CD8-positive, alpha-beta memory T cell (primary cell): ENCODE data around the gene ADGRV1. TPM values are rescaled to one million over a fixed set of nuclear protein-coding genes. Genes with fewer than 3 reads are reported as not detected.

Experiments used
- CTCF ChIA-PET: fragments of 350-600 bp; sonication (Branson Sonifier 250); formaldehyde crosslinking; loops from one replicate; lab custom pipeline; 2021; ENCODE audit warnings: antibody characterized with exemption; lab: Charles Lee
- POLR2A ChIA-PET: fragments of 350-600 bp; sonication (Branson Sonifier 250); formaldehyde crosslinking; loops from one replicate; lab custom pipeline; 2021; ENCODE audit warnings: antibody characterized with exemption; lab: Charles Lee
- DNase-seq, 5 donors: peaks; one replicate each; pipeline versions ENCODE4 v3.0.0 to v3.0.0-alpha.2; 2020 to 2022; ENCODE audit warnings: mixed read lengths in 1 of 5
- H3K27ac ChIP-seq: one replicate; pipeline ENCODE4 v1.7.0; 2013; ENCODE audit warnings: low read depth, mild to moderate bottlenecking, low read length, moderate library complexity
- H3K27me3 ChIP-seq: 2 replicates; pipeline ENCODE4 v1.7.0; 2013; ENCODE audit warnings: low read length, mild to moderate bottlenecking; ENCODE audit not compliant: insufficient read depth, poor library complexity, severe bottlenecking
- H3K36me3 ChIP-seq: 2 replicates; pipeline ENCODE4 v1.7.0; 2013; ENCODE audit warnings: mild to moderate bottlenecking, low read length, moderate library complexity; ENCODE audit not compliant: insufficient read depth
- H3K4me1 ChIP-seq: 2 replicates; pipeline ENCODE4 v1.7.0; 2013; ENCODE audit warnings: mild to moderate bottlenecking, low read length, moderate library complexity; ENCODE audit not compliant: insufficient read depth
- H3K4me3 ChIP-seq: 2 replicates; pipeline ENCODE4 v1.7.0; 2013; ENCODE audit warnings: mild to moderate bottlenecking, low read length
- H3K9me3 ChIP-seq: 2 replicates; pipeline ENCODE4 v1.7.0; 2013; ENCODE audit warnings: mild to moderate bottlenecking, low read length
- H3K27ac Mint-ChIP-seq, 8 donors: one replicate each; pipeline ENCODE4 v1.8.0; 2020 to 2021; ENCODE audit warnings: mixed read lengths in 8 of 8, mild to moderate bottlenecking in 6 of 8, inconsistent platforms in 3 of 8, moderate library complexity in 3 of 8
- H3K27me3 Mint-ChIP-seq, 2 donors: one replicate each; pipeline ENCODE4 v1.8.0; 2020 to 2021; ENCODE audit warnings: mixed read lengths in 2 of 2, mild to moderate bottlenecking in 1 of 2, moderate library complexity in 1 of 2
- H3K36me3 Mint-ChIP-seq, 3 donors: one replicate each; pipeline ENCODE4 v1.8.0; 2020 to 2021; ENCODE audit warnings: mixed read lengths in 3 of 3, inconsistent platforms in 1 of 3, mild to moderate bottlenecking in 1 of 3
- H3K4me1 Mint-ChIP-seq, 3 donors: one replicate each; pipeline ENCODE4 v1.8.0; 2020 to 2021; ENCODE audit warnings: mixed read lengths in 3 of 3, inconsistent platforms in 1 of 3, mild to moderate bottlenecking in 1 of 3
- H3K4me3 Mint-ChIP-seq, 7 donors: one replicate each; pipeline ENCODE4 v1.8.0; 2020 to 2021; ENCODE audit warnings: mixed read lengths in 7 of 7, mild to moderate bottlenecking in 6 of 7, moderate library complexity in 4 of 7, inconsistent platforms in 2 of 7
- H3K9me3 Mint-ChIP-seq, 5 donors: one replicate each; pipeline ENCODE4 v1.8.0; 2020 to 2022; ENCODE audit warnings: mixed read lengths in 5 of 5, mild to moderate bottlenecking in 3 of 5, moderate library complexity in 2 of 5, inconsistent platforms in 1 of 5
- polyA plus RNA-seq: library from polyadenylated mRNA; unstranded; fragments of 300-500 nt; fragmentation: Illumina TruSeq; gene quantifications from one replicate; pipeline ENCODE4 v1.2.3, GENCODE V29; 2021
- total RNA-seq, 2 experiments: library from RNA; stranded (reverse); gene quantifications; one replicate each; pipeline ENCODE4 v1.2.3, GENCODE V29; 2021

Gene ADGRV1
- total and polyA plus RNA-seq, 3 experiments from 2014 or later, result 0.33 to 0.44 TPM; not detected in 1

DNA sequence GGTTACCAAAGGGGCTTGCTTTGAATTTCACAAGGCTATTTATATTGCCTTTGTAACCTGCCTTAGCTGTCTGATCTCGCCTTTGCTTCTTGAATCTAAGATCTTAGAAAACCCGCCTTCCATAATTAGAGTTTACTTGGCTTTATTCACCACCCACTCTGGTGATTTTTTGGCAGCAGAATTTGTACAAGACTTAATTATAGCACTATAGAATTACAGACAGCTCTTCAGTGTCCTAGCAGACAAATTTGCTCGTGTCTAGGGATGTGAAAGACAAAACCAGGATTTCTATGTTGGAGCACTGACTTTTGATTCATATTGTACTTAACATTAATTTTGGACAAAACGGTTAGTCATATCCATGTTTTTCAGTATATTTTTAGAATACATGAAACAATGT is 306.6 kb downstream of the ADGRV1 start:
- no peak overlapping the region for H3K27ac Mint-ChIP-seq
- no peaks in the 10 kb centered on the region for H3K9me3 Mint-ChIP-seq
- H3K4me3 Mint-ChIP-seq, result no peak overlapping the region
- peaks cover 6 to 15% of the 10 kb centered on the region in 2 donors for H3K27me3 Mint-ChIP-seq
- H3K36me3 Mint-ChIP-seq, result no peaks in the 10 kb centered on the region
- H3K27ac ChIP-seq, result no peak overlapping the region
- DNase-seq, result no peak
- no peaks in the 10 kb centered on the region for H3K9me3 ChIP-seq
- no peak overlapping the region for H3K4me3 ChIP-seq
- peaks cover 0 to 3% (median 2%) of the 10 kb centered on the region in 3 donors for H3K4me1 Mint-ChIP-seq
- no peaks in the 10 kb centered on the region for H3K4me1 ChIP-seq
- ChIA-PET POLR2A (no interaction called here), CTCF (interaction anchor here (1.3 to 4.0 kb wide), 2 partner anchors 10 to 555 kb away, joined by 3 to 28 read pairs; no protein-coding TSS in a partner anchor)
- no peaks in the 10 kb centered on the region for H3K36me3 ChIP-seq
- H3K27me3 ChIP-seq, result no peaks in the 10 kb centered on the region

DNA sequence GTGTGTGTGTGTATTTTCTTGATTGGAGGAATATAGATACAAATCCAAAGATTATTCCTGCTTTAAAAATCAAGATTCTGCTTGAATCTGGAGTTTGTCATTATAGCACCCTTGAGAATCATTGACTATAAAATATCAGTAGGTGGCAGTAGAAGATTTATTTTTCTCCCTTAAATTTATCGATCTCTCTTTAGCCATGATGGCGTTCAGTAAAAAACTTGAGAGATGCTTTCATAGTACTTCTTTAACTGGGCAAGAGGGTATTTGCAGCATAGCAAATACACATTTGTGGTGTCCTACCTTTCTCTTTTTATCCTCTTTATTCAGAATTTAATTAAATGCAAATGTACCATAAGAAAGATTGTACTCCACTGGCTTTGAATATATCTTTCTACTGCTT is 307.7 kb downstream of the ADGRV1 start:
- ChIA-PET CTCF (interaction anchor here (0.8 to 4.0 kb wide), 5 partner anchors 10 to 554 kb away, joined by 3 to 28 read pairs (median 3); no protein-coding TSS in a partner anchor), POLR2A (no interaction called here)
- Mint-ChIP-seq H3K36me3 (no peaks in the 10 kb centered on the region), H3K27me3 (peaks cover 8 to 17% of the 10 kb centered on the region in 2 donors), H3K9me3 (no peaks in the 10 kb centered on the region), H3K4me3 (no peak overlapping the region), H3K4me1 (peaks cover 0 to 3% (median 2%) of the 10 kb centered on the region in 3 donors), H3K27ac (no peak overlapping the region)
- Histone ChIP-seq H3K27me3 (no peaks in the 10 kb centered on the region), H3K9me3 (no peaks in the 10 kb centered on the region), H3K4me1 (no peaks in the 10 kb centered on the region), H3K4me3 (no peak overlapping the region), H3K27ac (no peak overlapping the region), H3K36me3 (no peaks in the 10 kb centered on the region)
- peak in 2 of 5 donors; percentile 14 to 35 for DNase-seq

DNA sequence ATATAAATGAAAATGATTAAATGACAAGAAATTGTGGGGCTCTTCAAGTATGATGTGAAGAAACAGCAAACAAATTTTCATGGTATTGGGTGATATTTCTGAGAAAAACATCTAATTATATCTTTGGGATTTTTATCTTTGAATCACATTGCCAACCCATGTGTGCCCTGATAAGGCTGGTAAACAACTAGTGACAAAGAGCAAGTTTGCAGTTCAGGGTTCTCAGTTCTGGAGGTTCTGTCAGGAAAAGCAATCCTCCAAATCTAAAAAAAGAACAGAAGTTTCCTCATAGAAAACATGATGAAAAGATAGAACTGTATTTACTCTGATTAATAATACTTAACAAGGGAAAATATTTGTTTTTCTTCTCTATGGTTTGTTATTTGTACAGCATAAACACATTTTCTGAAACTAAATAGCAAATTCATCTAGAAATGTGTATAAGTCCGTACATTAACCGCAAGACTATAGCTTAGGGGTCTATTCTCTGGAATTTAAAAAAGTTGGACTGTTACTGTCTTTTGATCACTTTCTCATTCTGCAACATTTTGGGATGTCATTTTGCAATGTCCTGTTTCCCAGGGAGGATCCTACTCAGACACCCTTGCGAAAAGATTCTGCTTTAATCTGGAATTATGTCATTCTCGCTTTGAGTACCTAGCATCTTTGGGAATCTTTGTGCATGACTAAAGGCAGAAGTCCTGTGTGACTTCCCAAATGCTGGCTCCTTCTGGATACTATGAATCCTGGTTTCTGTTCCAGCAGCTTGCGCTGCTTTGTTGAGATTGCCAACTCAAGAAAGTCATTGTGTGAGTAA is 308.5 kb downstream of the ADGRV1 start:
- ChIA-PET CTCF (interaction anchor here (0.8 to 4.0 kb wide), 3 partner anchors 11 to 553 kb away, joined by 3 to 28 read pairs (median 3); no protein-coding TSS in a partner anchor), POLR2A (no interaction called here)

DNA sequence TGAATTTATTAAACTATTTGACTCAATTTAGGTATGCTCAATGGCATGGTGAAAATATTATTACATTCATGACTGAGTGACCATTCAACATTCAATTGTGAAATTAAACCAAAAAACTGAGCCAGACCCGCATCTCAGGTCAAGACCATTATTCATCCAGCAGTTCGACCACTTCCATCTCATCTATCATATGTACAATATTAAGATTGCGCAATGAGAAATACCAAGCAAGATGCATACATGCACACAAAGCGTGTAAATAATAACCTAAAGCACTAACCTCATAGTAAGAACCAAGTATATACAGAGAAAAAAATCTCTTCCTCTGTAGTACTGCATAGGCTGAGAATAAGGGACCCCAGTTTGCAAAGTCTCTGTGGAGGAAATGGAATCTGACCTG is 310.2 kb downstream of the ADGRV1 start:
- Mint-ChIP-seq H3K4me3 (no peak overlapping the region), H3K4me1 (peaks cover 2 to 14% (median 10%) of the 10 kb centered on the region in 3 donors), H3K27me3 (peaks cover 5 to 19% of the 10 kb centered on the region in 2 donors), H3K27ac (no peak overlapping the region), H3K36me3 (no peaks in the 10 kb centered on the region), H3K9me3 (no peaks in the 10 kb centered on the region)
- H3K4me1 ChIP-seq, result peaks cover 10% of the 10 kb centered on the region
- no peaks in the 10 kb centered on the region for H3K9me3 ChIP-seq
- ChIA-PET CTCF (no interaction called here), POLR2A (no interaction called here)
- H3K27ac ChIP-seq, result no peak overlapping the region
- H3K27me3 ChIP-seq, result no peaks in the 10 kb centered on the region
- no peak overlapping the region for H3K4me3 ChIP-seq
- DNase-seq, result no peak
- H3K36me3 ChIP-seq, result no peaks in the 10 kb centered on the region

More for the DNA sequence above, 308.5 kb downstream of the ADGRV1 start:
- Mint-ChIP-seq H3K27ac (no peak overlapping the region), H3K4me3 (no peak overlapping the region), H3K9me3 (no peaks in the 10 kb centered on the region), H3K36me3 (no peaks in the 10 kb centered on the region), H3K4me1 (peaks cover 0 to 3% (median 2%) of the 10 kb centered on the region in 3 donors), H3K27me3 (peaks cover 8 to 17% of the 10 kb centered on the region in 2 donors)
- Histone ChIP-seq H3K4me3 (no peak overlapping the region), H3K9me3 (no peaks in the 10 kb centered on the region), H3K36me3 (no peaks in the 10 kb centered on the region), H3K27ac (no peak overlapping the region), H3K4me1 (no peaks in the 10 kb centered on the region), H3K27me3 (no peaks in the 10 kb centered on the region)
- DNase-seq, result no peak

DNA sequence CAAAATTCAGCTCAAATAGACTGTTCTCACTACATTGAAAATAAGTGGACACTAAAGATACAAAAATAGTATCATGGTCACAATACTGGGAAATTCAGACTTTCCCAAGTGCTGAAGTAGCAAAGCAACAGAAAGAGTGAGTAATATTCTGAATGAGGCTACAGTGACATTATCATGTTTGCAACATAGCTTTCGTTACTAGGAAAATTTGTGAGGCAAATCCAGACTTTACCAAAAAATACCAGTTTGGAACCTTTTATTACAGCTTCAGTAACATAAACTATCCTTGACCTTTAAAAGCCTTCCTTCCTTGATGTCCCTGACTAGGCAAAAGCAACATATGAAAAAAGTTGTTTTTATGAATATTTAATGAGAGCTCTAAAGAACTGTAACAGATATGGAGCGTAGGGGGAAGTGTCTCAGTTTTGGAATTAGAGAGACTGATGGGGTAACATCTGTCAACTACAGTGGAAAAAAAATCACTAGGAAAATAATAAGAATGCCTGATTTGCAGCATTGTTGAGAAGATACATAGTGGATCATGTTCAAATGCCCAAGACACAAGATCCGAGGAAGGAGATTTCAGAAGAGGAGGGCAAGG is 312.9 kb downstream of the ADGRV1 start:
- Mint-ChIP-seq H3K27ac (no peak overlapping the region), H3K36me3 (no peaks in the 10 kb centered on the region), H3K9me3 (no peaks in the 10 kb centered on the region), H3K4me3 (no peak overlapping the region), H3K4me1 (peaks cover 5 to 15% (median 10%) of the 10 kb centered on the region in 3 donors), H3K27me3 (peaks cover 5 to 22% of the 10 kb centered on the region in 2 donors)
- no peak overlapping the region for H3K4me3 ChIP-seq
- DNase-seq, result no peak
- H3K27me3 ChIP-seq, result no peaks in the 10 kb centered on the region
- CTCF ChIA-PET, result interaction anchor here (0.9 kb wide), 1 partner anchor 548 kb away, joined by 3 read pairs; no protein-coding TSS in a partner anchor
- peaks cover 15% of the 10 kb centered on the region for H3K4me1 ChIP-seq
- H3K27ac ChIP-seq, result no peak overlapping the region
- H3K36me3 ChIP-seq, result no peaks in the 10 kb centered on the region
- POLR2A ChIA-PET, result no interaction called here
- no peaks in the 10 kb centered on the region for H3K9me3 ChIP-seq

- Mint-ChIP-seq H3K4me1 (peaks cover 5 to 14% (median 10%) of the 10 kb centered on the region in 3 donors), H3K4me3 (no peak overlapping the region), H3K9me3 (no peaks in the 10 kb centered on the region), H3K27ac (peak overlapping the region in 1 of 8 donors; percentile 37), H3K36me3 (no peaks in the 10 kb centered on the region), H3K27me3 (peaks cover 4 to 37% of the 10 kb centered on the region in 2 donors)
- ChIA-PET CTCF (no interaction called here), POLR2A (no interaction called here)
- Histone ChIP-seq H3K9me3 (no peaks in the 10 kb centered on the region), H3K36me3 (no peaks in the 10 kb centered on the region), H3K4me1 (peaks cover 15% of the 10 kb centered on the region), H3K27me3 (no peaks in the 10 kb centered on the region), H3K27ac (no peak overlapping the region), H3K4me3 (no peak overlapping the region)
- DNase-seq, result peak in 2 of 5 donors; percentile 7 to 71
Measured at GRCh38 chr5:90873033-90873517, 314.5 kb downstream of the ADGRV1 start.

DNA sequence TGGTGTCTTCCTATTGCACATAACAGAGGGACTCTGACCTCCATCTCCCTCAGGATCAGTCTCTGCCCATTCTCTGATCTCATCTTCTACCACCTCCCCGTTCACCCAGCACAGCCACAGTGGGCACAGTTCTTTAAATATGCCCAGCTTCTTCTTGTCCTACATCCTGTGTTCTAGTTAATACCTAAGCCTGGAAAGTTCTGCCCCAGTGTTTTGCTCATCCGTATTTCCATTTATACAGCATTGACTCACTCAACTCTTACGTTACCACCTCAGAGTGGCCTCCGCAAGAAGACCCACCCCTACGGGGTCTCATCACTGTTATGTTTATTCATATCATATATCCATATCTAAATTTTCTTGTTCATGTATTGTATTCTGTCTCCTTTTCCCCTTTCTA is 315.5 kb downstream of the ADGRV1 start:
- H3K4me3 ChIP-seq, result no peak overlapping the region

DNA sequence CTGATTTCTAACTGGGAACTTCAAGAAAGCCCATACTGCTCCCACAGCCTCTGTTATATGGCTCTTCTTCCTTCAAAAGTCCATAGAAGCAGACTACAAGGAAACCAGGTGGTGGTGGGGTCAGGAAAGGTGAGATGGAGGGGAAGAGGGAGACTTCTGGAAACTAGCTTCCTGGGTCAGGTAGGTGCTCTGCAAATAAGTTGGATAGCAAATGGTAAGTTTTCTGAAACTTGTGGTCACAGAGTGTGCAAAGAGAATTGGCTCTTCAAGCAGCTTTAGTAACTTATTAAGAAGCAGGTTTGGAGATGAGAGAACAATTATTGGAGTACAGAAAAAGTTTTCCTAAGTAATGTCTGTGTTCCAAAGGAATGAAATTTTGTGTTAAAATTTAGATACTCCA is 316.9 kb downstream of the ADGRV1 start:
- peaks cover 0 to 41% of the 10 kb centered on the region in 2 donors for H3K27me3 Mint-ChIP-seq
- H3K4me1 ChIP-seq, result peaks cover 15% of the 10 kb centered on the region
- DNase-seq, result no peak
- no peaks in the 10 kb centered on the region for H3K9me3 ChIP-seq
- no peak overlapping the region for H3K4me3 Mint-ChIP-seq
- H3K27ac Mint-ChIP-seq, result peak overlapping the region in 1 of 8 donors; percentile 17
- no peak overlapping the region for H3K4me3 ChIP-seq
- no peaks in the 10 kb centered on the region for H3K9me3 Mint-ChIP-seq
- H3K27me3 ChIP-seq, result no peaks in the 10 kb centered on the region
- POLR2A ChIA-PET, result no interaction called here
- H3K27ac ChIP-seq, result no peak overlapping the region
- H3K4me1 Mint-ChIP-seq, result peaks cover 5 to 14% (median 10%) of the 10 kb centered on the region in 3 donors
- H3K36me3 Mint-ChIP-seq, result no peaks in the 10 kb centered on the region
- no peaks in the 10 kb centered on the region for H3K36me3 ChIP-seq
- CTCF ChIA-PET, result no interaction called here

More for the DNA sequence above, 315.5 kb downstream of the ADGRV1 start:
- ChIA-PET POLR2A (no interaction called here), CTCF (no interaction called here)
- H3K27me3 ChIP-seq, result no peaks in the 10 kb centered on the region
- Mint-ChIP-seq H3K27ac (no peak overlapping the region), H3K27me3 (peaks cover 4 to 42% of the 10 kb centered on the region in 2 donors), H3K9me3 (no peaks in the 10 kb centered on the region), H3K4me1 (peaks cover 5 to 14% (median 10%) of the 10 kb centered on the region in 3 donors), H3K4me3 (no peak overlapping the region), H3K36me3 (no peaks in the 10 kb centered on the region)
- no peaks in the 10 kb centered on the region for H3K9me3 ChIP-seq
- no peaks in the 10 kb centered on the region for H3K36me3 ChIP-seq
- no peak overlapping the region for H3K27ac ChIP-seq
- peaks cover 15% of the 10 kb centered on the region for H3K4me1 ChIP-seq
- no peak for DNase-seq
